LNCAP (cell line): Measurements from ENCODE around the gene JUP.

Source experiments
- TF ChIP-seq, protein P1 (sequence below): fragments of 450-650 bp; IDR thresholded peaks from 2 replicates; pipeline ENCODE4 v1.5.1; 2017; ENCODE audit warnings: mild to moderate bottlenecking

JUP gene

DNA sequence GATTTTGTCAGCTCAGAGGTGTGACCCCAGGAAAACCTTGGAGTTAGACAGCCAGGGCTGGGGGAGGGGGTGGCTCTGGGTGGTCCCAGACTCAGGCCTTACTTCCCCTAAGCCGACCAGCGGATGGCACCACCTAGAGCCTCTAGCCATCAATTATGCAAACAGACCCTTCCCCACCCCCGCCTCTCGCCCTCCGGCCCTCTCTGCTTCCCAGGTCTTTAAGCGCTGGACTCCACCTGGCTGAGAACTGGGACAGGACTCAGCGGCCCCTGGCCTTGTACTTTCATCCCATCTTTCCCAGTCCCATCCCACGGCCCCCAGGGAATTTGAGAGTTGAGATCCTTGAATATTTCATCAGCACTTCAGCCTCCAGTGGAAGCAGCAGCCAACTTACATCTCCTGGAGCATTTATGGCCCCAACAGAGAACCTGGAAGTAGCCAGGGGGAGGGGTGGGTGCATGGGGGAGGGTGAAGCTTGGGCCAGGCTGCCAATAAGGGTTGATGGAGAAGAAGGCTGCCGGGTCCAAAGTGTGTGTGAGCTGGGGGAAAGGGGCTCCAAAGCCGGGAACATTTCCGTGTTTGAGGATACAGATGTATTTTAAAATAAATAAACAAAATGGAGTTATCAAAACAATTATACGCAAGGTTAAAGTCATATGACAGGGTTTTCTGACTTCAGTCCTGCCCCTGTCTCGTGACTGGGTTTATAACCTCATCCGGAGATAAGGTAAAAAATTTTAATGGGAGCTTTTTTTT, 7.5 kb upstream of the JUP start:
- TF ChIP-seq, protein P1, sequence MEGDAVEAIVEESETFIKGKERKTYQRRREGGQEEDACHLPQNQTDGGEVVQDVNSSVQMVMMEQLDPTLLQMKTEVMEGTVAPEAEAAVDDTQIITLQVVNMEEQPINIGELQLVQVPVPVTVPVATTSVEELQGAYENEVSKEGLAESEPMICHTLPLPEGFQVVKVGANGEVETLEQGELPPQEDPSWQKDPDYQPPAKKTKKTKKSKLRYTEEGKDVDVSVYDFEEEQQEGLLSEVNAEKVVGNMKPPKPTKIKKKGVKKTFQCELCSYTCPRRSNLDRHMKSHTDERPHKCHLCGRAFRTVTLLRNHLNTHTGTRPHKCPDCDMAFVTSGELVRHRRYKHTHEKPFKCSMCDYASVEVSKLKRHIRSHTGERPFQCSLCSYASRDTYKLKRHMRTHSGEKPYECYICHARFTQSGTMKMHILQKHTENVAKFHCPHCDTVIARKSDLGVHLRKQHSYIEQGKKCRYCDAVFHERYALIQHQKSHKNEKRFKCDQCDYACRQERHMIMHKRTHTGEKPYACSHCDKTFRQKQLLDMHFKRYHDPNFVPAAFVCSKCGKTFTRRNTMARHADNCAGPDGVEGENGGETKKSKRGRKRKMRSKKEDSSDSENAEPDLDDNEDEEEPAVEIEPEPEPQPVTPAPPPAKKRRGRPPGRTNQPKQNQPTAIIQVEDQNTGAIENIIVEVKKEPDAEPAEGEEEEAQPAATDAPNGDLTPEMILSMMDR: no peak

DNA sequence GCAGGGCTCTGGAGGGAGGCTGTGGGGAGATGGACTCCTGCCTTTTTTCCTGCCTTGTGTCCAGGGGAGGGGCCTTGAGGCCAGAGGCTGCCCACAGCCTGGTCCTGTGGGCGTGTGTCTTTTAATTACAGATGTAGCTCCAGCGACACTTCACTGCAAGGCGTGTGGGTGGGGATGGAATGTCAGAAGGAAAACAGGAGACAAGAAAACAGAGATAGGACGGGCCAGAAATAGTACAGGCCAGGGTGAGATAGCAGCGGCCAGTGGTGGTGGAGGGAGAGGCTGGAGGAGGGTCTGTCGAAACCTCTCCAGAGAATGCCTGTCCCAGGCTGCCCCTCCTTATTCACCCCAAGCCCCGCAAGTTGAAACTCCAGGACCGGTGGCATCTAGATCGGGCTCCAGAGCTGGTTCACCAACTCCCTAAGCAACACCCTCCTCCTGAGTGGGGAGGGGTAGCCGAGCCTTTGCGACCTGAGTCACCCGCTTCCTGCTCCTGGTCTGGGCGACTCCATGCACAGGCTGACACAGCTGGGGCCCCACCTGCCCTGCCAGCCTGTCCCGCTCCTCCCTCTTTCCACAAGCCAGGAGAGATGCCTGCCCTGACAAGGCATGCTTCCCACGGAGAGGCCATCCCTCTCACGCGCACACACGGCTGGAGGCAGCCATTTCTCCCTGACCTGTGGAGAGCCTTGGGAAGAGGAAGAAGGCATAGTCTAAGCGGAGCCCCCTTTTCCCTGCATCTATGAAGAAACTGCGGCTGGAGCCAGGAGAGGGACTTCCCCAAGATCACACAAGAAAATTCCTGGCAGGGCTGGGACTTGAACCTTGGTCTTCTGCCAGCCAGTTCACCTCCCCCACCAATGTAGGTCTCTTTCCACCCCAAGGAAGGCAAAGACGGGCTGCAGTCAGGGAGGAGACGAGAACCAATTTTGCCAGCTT, 6.6 kb upstream of the JUP start:
- TF ChIP-seq, protein P1: no peak

DNA sequence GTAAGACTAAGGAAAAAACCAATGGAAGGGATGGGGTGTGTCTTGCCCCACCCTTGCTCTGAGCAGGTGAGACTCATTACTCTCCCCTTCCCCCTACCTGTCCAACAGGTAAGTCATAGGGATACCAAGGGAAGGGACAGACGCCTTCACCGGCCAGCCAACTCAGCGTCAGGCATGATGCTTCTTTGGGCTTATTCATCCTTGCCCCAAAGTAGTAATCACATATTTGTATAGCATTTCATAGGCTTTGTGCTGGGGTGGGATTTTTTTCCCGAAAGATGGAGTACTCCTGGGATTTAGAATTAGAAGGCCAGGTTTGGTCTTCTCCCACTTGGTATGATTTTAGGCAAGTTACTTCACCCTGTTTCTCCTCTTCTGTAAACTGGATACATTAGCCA, 509 bp upstream of the JUP start:
- TF ChIP-seq, protein P1: no peak

DNA sequence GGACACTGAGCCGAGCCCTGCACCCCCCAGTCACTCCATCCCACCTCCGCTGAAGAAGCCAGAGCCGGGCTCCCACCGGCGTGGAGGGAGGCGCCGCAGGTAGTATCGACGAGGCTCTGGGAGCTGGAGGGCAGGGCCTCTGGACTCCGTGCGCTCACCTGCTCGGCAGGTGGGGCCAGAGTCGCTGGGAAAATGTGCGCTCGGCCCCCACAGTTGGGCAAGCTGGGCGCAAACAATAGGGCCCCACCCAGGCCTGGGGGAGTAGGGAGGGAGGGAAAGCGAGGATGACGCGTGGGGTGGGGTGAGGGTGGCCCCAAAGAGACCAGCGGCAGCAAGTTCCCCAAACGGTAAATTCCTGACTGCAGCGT, 668 bp downstream of the JUP start:
- TF ChIP-seq, protein P1: no peak

DNA sequence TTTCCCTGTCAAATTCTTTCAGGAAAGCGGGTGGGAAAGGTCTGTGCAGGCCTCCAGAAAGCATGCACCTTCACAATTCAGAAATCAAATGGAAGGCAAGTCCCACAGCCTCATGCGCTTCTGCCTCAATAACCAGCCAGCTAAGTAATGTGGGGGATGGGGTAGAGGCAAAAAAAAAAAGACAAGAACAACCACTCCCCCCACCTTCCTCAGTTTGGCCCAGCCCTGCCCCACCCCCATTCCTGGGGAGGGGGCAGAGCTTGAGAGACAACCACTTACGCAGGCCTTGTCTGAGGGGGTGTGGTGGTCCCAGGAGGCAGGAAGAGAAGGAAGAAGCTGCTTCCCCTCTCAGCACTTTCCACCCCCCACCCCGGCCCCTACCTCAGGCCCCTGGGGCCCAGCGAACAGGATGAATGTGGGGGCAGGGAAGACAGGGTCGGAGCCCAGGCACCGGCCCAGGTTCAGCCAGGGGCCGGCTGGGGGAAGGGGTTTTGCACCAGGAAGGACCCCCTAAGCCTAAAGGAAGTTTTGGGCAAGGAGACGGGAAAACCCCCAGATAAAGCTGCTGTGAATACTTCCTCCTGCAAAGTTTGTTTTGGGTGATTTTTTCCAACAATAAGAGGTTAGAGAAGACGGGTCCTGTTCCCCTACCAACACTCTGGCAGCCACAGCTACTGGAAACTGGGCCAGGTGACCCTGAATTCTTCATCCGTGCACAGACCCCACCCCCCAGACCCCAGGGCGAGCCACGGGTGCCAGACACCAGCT, 1.2 kb downstream of the JUP start:
- TF ChIP-seq, protein P1: no peak

DNA sequence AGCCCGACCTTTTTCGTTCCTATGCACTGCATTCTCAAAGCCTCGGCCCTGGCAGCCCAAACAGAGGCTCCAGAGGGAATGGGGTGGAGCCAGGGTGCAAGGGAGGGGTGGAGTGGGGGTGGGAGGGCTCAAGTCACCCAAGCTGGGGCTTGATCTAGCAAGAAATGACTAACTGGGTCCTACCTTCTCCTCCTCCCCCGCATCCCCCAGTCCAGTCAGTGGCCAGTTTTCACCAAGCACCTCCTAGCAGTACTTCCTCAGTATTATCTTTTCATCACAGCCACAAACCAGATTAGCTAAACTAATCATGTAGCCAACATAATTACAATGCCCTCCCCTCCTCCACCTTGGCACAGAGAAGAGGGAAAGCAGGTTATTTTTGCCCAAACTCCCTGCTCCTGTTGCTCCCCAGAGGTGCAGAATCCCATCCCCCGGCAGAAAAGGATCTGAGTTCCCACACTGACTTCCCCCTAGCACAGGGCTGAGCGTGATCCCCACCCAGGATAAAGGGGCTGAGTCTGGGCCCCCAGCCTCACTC, 2.2 kb downstream of the JUP start:
- TF ChIP-seq, protein P1: no peak

DNA sequence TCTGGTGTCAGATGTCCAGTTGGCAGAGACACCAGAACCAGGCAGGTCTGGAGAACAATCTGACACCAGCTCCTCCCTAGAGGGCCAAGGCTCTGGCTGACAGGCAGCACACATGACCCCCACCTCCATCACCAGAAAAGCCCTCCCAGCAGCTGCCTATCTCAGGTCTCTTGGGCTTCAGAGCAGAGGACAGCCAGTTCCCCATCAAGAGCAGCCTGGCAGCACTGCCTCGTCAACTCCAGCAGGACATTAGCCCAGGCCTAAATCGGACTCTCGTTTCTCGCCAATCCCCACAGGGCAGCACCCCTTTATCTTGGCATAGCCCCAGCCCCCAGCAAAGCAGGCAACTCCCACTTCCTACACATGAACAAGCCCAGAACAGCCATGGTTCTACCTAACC, 4.4 kb downstream of the JUP start:
- TF ChIP-seq, protein P1: no peak
